NCI-H2227 (cell line): ENCODE results near the gene ILK.

ENCODE experiments used
- DNase-seq: peaks from one replicate; lab custom pipeline; 2025; ENCODE audit not compliant: unreplicated experiment; lab: John Stamatoyannopoulos, UW

Gene ILK

DNA sequence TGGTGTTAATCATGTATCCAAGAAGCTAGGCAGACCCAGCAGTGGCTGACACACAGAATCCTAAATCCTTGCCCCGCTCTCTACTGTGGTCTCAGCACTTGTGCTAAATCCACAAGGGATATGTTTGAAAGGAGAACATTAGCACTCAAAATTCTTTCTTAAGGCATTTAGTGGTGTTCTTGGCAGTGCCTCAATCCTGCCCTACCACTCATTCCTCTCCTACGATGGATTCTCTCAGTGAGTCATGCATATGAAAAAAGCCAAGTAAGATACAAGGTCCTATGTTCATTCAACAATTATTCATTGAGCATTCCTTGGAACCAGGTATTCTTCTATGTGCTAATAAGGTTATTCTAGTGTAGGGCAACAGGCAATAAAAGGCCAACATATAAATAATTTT, 31.4 kb upstream of the ILK start:
- no peak for DNase-seq

DNA sequence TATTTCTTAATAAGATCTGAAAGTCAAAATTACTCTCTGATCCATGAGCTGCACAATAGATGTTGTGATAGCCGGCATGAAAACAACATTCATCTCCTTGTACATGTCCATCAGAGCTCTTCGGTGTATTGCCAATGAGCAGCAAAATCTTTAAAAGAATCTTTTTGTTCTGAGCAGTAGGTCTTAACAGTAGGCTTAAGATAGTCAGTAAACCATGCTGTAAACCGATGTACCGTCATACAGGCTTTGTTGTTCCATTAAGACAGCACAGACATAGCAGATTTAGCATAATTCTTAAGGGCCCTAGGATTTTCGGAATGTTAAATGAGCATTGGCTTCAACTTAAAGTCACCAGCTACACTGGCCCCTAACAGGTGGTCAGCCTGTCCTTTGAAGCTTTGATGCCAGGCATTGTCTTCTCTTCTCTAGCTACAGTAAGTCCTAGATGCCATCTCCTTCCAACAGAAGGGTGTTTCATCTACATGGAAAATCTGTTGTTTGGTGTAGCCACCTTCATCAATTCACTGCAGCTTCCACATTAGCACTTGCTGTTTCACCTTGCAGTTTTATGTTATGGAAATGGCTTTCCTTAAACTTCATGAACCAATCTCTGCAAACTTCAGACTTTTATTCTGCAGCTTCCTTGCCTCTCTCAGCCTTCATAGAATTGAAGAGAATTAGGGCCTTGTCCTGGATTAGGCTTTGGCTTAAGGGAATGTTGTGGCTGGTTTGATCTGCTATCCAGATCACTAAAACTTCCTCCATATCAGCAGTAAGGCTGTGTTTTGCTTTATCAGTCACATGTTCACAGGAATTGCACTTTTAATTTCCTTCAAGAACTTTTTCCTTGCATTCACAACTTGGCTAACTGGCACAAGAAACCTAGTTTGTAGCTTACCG, 28.5 kb upstream of the ILK start:
- no peak for DNase-seq

DNA sequence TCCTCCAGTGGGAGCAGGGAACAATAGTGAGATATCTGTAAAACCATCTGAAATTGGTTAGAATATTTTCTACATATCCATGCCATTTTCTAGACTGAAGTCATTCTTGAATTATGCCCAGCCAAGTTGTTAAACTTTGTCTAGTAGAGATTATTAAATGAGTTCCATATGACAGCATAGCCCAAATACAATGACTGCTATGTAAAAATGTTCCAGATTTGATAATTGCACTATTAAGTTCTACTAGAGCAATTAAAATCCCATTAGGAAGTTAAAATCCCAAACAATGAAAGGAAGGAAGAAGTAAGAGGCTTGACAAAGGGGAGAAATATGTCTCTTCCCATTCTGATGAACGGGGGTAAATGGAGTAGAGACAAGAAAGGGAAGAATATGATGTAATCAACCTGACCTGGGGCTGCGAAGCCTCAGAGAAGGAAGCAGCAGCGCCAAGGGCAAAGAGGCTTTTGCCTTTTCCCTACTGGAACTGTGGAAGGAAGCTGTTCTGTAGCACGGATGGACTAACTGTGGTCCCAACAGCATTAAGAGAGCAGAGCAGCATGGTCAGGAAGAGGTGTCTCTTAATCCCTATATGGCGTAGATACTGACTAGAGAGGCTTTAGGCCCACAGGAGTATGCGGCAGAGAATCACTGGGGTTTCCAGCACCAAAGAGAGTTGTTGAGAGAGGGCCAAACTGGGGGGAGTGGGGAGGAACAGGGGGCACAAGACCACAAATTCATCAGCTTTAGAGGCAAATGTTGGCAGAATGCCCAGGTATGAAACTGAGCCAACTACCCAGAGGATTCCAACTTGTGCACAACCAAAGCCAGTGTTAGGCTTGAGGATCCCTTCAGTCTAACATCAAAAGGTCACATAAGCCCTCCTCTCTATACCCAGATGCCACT, 26.9 kb upstream of the ILK start:
- peak; percentile 35 for DNase-seq

DNA sequence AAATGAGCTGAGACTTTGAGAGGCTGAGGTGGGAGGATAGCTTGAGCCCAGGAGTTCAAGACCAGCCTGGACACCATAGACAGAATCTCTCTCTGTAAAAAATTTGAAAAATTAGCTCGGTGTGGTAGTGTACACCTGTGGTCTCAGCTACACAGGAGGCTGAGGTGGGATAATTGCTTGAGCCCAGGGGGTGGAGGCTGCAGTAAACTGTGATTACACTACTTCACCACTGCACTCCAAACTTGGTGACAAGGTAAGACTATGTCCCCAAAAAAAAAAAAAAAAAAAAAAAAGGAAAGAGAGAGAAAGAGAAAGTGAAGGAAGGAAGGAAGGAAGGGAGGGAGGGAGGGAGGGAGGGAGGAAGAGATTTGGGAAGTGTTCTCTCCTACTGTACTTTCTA, 25.4 kb upstream of the ILK start:
- no peak for DNase-seq

DNA sequence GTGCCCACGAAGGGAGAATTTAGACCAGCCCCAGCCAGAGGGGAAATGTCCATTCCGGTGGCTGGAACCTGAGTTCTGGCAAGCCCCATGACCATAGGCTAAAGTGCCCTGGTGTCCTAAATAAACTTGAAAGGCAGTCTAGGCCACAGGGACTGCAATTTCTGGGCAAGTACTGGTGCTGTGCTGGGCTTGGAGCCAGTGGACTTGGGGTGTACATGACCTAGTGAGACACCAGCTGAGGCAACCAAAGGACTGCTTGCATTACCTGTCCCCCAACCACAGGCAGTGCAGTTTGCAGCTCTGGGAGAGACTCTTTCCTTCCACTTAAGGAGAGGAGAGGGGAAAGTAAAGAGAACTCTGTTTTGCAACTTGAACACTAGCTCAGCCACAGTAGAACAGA, 23.9 kb upstream of the ILK start:
- no peak for DNase-seq

DNA sequence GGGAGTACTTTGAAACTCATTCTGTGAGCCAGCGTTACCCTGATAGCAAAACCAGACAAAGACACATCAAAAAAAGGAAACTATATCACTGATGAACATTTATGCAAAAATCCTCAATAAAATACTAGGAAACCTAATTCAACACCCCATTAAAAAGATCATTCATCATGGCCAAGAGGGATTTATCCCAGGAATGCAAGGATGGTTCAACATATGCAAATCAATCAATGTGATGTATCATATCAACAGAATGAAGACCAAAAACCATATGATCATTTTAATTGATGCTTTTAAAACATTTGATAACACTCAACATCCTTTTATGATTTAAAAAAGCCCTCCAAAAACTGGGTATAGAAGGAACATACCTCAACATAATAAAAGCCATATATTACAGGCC, 20.0 kb upstream of the ILK start:
- no peak for DNase-seq

DNA sequence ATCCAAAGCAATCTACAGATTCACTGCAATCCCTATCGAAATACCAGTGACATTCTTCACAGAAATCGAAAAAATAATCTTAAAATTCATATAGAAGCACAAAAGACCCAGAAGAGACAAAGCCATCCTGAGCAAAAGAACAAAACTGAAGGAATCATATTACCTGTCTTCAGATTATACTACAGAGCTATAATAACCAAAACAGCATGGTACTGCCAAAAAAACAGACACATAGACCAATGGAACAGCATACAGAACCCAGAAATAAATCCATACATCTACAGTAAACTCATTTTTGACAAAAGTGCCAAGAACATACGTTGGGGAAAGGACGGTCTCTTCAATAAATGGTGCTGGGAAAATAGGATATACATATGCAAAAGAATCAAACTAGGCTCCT, 19.0 kb upstream of the ILK start:
- no peak for DNase-seq

DNA sequence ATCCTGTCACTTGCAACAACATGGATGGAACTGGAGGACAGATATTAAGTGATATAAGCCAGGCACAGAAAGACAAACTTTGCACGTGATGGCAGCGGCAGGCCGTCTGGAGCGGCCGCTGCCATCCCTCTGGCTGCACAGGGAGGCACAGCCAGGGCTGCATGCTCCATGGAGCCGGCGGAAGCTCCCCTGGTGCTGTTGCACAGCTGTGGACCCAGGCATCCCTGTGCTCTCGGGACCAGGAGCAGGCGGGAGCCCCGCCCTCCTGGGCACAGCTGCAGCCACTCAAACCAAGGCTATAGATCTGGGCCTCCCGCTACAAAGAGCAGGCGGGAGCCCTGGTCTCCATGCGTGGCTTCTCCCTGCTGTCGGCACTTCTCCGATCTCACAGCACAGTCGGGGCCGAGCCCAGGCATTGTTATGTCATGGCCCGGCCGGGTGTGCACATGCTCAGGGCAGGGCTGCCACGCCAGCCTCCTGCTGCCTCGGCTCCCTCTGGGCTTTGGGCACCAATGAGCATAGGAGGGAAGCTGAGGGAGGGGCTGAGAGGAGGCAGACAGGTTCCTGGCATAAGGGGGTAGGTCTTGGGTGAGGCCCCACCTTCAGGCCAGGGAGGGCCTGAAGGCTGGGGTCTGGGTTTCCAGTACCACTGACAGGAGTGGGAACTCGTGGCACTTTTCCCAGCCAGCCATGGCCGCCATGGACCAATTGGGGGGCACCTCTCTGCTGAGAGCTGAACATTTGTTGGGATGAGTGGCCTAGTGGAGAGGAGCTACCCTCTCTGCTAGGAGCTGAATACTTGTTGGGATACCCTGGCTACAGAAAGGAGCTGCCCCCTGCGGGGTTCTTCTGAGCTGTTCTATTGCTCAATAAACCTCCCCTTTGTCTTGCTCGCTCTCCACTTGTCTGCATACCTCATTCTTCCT, 16.9 kb upstream of the ILK start:
- DNase-seq = peak; percentile 65

DNA sequence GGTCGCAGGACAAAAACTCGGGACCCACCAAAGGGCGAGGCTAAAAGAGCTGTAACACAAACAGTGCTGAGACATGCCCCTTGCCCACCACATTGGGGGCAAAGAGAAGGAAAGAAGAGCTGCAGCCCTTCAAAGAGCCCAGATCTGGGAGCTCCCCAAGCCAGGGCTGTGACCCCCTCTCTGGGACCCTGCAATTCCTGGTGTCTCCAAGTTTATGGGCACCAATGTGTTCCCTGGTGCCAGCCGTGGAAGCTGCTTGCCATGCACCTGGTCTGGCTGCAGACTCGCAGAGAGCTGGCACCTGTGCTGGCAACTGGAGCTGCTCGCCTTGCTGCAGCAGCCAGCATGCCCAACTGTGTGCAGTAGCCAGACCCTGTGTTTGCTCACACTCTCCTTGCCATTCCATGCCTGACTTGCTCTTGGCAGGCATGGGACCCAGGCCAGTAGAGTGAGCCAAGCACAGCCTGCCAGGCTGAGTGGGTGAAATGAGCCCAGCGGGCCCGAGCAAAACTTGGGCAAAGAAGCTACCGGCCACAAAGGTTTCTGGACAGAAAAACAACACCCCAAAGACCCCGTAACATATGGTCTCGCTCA, 16.1 kb upstream of the ILK start:
- no peak for DNase-seq

DNA sequence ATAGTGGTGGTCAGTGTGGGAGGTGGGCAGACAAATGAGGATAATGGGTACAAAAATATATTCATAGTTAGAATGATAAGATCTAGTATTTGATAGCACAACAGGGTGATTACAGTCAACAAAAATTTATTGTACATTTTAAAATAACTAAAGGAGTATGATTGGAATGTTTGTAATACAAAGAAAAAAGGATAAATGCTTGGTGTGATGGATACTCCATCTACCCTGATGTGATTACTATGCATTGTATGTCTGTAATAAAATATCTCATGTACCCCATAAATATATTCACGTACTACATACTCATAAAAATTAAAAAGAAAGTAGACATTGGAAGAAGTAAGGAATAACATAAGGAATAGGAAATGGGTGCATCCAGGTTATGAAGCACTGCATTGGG, 15.6 kb upstream of the ILK start:
- no peak for DNase-seq

DNA sequence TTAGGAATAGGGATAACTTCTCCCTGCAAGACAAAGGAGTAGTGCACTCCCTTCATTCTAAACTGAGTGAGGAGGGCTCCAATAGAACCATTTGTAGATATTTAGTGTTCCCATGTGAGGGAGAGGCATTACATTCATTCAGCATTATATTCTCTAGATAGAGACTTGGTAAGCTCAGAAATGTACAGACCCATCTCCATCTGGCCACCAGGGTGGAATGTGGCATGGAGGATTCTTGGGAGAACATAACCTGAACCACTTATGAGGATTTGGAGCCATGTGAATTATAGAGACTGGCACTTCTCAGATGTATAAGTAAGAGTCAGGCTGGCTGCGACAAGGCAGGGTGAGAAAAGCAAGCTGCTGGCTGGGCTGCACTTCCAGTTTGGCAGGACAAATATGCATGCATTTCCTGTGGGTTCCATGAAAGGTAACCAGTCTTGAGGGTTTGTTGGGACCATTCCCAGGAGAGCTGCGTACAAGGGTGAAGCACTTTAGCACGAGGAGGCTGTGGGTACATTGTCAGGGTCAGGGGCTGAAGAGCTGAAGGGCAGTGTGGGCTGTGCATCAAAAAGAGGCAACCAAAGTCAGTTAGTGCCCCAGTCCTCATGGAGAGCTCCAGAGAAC, 9.3 kb upstream of the ILK start:
- DNase-seq = no peak

DNA sequence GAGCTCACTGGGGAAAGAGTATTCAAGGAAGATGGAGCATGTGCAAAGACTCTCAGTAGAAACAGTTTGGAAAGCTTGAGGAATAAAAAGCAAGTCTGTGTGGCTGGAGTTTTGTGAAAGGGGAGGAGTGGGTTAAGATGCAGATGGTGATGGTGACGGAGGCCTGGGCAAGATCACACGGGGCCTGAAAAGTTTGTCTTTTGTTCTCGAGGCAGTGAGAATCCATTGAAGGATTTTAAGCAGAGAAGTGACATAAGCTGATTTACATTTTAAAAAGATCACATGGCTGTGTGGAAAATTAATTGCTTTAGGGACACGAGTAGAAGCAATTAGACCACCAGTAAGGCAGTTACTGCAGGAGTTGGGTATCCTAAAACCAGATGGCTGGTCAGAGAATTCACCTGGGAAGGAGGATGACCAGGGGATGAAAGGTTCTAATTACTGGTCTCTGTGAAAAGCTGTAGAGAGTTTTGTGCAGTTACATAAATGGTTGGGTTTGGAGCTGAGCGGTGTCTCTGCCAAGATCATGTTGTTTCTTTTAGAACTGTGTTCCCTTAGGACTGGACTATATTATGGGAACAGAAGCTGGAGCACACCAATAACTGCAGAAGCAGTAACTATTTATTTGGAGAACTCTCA, 7.2 kb upstream of the ILK start:
- DNase-seq = no peak

DNA sequence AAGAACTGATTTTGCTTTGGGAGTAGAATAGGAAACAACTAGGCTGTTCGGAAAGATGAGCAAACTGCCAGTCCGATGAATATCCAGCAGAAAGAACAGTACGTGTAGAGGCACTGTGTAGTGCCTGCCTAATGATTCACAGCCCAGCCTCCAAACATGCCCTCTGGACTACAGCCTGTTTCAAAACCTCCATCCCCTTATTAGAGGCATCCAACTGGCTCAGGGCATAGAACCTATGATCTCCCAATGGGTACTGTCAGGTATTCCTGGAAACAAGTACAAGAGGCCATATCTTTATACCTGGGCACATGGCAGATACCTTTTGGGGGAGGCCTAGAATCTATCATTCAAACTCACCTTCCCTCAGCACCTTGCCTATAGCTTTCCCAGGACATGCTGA, 5.0 kb upstream of the ILK start:
- DNase-seq = no peak

DNA sequence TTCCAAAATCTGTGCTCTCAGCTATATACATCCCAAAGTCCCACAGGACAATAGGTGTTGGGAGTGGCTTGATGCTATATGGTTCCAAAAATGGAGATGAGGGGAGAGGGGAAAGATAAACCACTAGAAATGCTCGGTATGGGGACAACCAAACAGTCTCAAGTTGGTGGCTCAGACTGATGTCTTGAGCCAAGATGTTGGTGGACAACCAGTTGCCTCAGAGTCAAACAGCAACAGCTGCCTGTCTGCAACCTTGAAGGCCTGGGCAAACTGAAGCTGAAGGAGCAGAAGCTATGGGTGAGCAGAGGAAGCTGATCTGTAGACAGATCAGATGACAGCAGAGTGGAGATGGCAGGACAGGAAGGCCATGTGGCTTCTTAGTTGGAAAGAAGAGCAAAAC, 4.1 kb upstream of the ILK start:
- DNase-seq = no peak

DNA sequence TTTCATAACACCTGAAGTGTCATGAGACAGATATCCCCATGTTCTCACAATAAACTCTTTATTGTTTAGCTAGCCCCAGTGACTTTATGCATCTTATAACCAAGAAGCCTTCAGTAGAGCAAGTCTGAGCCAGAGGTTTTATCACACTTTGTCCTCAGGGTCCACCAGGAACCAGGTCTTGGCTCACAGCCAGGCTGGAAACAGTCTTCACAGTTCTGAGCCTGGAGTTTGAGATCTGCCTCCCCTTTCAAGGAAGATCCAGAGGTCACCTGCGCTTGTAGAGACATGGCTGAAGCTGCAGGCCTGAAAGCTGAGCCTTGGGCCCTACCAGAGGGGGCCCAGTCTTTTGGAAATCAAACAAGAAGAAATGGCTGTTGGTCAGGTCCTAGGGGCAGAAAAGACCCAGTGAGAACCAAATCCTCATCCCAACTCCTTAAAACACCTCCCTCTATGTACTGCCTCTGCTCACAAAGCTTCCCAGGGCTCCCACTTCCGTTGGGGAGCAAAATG, 3.6 kb upstream of the ILK start:
- no peak for DNase-seq

DNA sequence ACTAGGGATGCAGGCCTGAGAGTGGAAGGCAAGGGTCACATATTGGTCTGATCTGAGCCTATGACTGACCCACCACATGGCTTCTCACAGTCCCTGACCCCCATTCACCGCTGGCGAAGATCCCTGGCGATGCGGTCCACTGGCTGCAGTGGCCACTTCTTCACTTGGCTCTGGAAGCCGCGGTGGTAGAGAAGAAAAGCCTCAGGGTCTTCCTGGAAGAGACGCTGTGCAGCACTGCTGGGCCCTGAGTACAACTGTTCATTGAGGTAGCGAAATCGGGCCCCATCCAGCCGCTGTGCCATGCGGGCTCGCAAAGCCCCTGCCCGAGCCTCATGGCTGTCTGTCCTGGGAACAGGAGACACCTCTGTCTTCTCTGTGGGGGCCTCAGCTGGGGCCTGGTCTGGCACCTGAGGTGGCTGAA, 2.5 kb upstream of the ILK start:
- no peak for DNase-seq

DNA sequence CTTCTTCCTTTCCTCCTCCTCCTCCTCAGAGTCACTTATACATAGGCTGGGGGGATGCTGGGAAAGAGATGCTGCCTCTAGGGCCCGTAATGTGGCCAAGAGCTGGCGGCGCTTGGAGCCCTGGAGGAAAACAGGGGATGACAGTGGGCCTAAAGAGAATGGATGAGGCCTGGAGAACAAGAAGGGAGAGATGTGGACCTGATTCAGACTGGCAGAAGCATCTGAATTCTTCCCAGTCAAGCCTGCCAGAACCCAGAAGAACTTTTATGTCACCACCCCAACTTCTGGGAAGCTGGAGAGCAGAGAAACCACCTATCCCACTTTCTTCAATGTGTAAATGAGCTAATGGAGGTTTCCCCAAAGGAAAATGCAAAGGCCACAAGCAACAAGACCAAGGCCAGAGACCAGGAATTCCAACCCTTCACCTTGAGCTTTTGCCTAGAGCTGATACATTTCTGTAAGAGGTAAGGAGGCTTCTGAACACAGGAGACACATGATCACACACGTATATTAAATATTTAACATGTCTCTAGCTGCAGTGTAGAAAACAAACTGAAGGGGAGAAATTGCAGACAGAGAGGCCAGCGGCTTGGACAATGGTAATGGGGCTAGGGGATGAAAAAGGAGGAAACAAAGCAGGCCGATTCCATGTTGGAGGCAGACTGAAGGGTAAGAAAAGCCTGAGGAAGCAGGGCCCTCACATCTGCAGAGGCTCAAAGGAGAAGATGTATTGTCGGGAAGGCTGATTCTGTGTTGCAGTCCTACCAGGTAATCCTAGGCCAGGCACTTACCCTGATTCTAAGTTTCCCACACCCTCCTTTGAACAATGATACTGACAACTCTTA, 1.3 kb upstream of the ILK start:
- no peak for DNase-seq

DNA sequence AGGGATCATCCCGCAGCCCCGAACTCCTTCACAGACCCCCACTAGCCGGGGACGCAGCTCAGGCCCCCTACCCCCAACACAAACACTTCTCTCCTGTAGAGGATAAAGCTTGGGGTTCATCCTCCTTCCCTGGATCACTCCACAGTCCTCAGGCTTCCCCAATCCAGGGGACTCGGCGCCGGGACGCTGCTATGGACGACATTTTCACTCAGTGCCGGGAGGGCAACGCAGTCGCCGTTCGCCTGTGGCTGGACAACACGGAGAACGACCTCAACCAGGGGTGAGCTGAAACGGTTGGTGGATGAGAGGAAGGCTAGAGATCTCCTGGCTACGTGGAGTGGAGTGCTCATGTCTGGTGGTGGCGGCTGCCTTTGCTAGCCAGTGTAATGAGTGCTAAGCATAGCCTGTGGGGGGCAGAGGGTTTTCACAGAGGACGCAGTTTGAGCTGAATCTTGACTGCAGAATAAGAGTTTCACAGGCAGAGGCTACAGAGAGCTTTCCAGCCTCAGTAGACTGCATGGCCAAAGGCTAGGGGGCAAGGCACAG, 580 bp downstream of the ILK start:
- DNase-seq = peak; percentile 58
